Uterus (tissue), 4 donors: ENCODE data around the gene PDCD1LG2. TPM values are rescaled to one million over a fixed set of nuclear protein-coding genes. Genes with fewer than 3 reads are reported as not detected.

Source experiments
- DNase-seq, 2 donors: peaks; one replicate each; pipeline ENCODE4 v3.0.0-alpha.2; 2019 to 2020
- H3K27ac ChIP-seq, 2 donors: fragments of 200-600 bp; sonication (generic); 1 replicate in 1 of 2; 2 replicates in 1 of 2; pipeline ENCODE4 v1.5.1; 2016 to 2018
- H3K27me3 ChIP-seq, 2 donors: fragments of 200-600 bp; sonication (generic); one replicate each; pipeline ENCODE4 v1.5.1; 2018 to 2019; ENCODE audit warnings: control low read depth in 1 of 2
- H3K36me3 ChIP-seq, 2 donors: fragments of 200-600 bp; sonication (generic); one replicate each; pipeline ENCODE4 v1.5.1; 2019; ENCODE audit warnings: control low read depth in 1 of 2
- H3K4me1 ChIP-seq, 2 donors: fragments of 200-600 bp; sonication (generic); one replicate each; pipeline ENCODE4 v1.5.1; 2018 to 2019; ENCODE audit warnings: control low read depth in 1 of 2
- H3K4me3 ChIP-seq, 2 donors: fragments of 200-600 bp; sonication (generic); 1 replicate in 1 of 2; 2 replicates in 1 of 2; pipeline ENCODE4 v1.5.1; 2018 to 2019; ENCODE audit warnings: mild to moderate bottlenecking in 1 of 2
- H3K9me3 ChIP-seq, 2 donors: fragments of 200-600 bp; sonication (generic); one replicate each; pipeline ENCODE4 v1.5.1; 2019; ENCODE audit warnings: control low read depth in 1 of 2
- POLR2A ChIP-seq, 2 donors: fragments of 450-650 bp; IDR thresholded peaks; one replicate each; pipeline ENCODE4 v1.6.1; 2016; ENCODE audit warnings: antibody characterized with exemption in 2 of 2, mild to moderate bottlenecking in 1 of 2, moderate library complexity in 1 of 2
- intact Hi-C: fragments of 100-400 bp; cut with DNase I; formaldehyde crosslinking; loops from one replicate; pipeline ENCODE4 v1.15.1; 2023; ENCODE audit warnings: low total_unique reads
- total RNA-seq, 4 donors: library from RNA; depleted of rRNA in 3 of 4; stranded (reverse); fragments of >200 nt in 3 of 4; gene quantifications; one replicate each; pipeline versions ENCODE4 v1.1.0 to v1.2.4, GENCODE V29; 2014 to 2023
- TF ChIP-seq, protein P1 (sequence below), 4 experiments: fragments of 200-600 bp in 2 of 4; fragments of 450-650 bp in 2 of 4; sonication (generic) in 2 of 4; IDR thresholded peaks; one replicate each; pipeline ENCODE4 v1.5.1; 2016 to 2019; ENCODE audit warnings: antibody characterized with exemption in 4 of 4, mild to moderate bottlenecking in 2 of 4, moderate library complexity in 1 of 4
- donor health status: DM: yes; HTN: yes; CAD: no.

The PDCD1LG2 gene
- total RNA-seq, 4 donors from 2014 or later: 0.77 to 5.0 (median 1.6) TPM

DNA sequence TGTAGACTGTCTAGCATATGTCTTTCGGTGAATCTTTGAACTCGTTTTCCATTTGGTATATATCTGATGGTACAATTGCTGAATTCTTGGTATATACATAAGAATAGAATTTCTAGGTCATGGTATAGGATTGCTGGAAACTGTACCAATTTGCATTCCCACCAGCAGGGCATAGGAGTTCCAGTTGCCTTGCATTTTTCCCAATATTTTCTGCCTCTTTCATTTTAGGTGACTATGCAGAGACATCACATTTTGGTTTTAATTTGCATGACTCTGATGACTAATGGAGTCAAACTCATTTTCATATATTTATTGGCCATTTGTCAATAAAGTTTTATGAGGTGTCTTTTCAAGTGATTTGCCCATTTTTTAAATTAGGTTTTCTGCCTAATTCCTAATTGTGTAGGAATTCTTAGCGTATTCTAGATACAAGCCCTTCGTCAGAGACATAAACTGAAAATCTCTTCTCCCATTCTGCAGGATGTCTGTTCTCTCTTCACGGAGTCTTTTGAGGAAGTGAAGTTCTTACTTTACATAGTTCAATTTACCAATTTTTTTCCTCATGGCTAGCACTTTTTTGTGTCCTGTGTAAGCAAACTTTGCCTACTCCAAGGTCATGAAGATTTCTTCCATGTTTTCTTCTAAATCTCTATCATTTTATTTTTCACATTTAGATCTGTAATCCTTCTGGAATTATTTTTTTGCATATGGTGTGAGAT, 28.9 kb upstream of the PDCD1LG2 start:
- intact Hi-C loops: no loop called here
- DNase-seq: no peak
- TF ChIP-seq POLR2A (IDR thresholded peaks at IDR 0.05): no peak
- TF ChIP-seq, protein P1, sequence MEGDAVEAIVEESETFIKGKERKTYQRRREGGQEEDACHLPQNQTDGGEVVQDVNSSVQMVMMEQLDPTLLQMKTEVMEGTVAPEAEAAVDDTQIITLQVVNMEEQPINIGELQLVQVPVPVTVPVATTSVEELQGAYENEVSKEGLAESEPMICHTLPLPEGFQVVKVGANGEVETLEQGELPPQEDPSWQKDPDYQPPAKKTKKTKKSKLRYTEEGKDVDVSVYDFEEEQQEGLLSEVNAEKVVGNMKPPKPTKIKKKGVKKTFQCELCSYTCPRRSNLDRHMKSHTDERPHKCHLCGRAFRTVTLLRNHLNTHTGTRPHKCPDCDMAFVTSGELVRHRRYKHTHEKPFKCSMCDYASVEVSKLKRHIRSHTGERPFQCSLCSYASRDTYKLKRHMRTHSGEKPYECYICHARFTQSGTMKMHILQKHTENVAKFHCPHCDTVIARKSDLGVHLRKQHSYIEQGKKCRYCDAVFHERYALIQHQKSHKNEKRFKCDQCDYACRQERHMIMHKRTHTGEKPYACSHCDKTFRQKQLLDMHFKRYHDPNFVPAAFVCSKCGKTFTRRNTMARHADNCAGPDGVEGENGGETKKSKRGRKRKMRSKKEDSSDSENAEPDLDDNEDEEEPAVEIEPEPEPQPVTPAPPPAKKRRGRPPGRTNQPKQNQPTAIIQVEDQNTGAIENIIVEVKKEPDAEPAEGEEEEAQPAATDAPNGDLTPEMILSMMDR (IDR thresholded peaks at IDR 0.05): no peak
- no peaks in the 10 kb centered on the region for H3K9me3 ChIP-seq
- H3K4me3 ChIP-seq: no peak overlapping the region
- H3K4me1 ChIP-seq: no peaks in the 10 kb centered on the region
- no peaks in the 10 kb centered on the region for H3K27me3 ChIP-seq
- H3K27ac ChIP-seq: no peak overlapping the region
- H3K36me3 ChIP-seq: no peaks in the 10 kb centered on the region

DNA sequence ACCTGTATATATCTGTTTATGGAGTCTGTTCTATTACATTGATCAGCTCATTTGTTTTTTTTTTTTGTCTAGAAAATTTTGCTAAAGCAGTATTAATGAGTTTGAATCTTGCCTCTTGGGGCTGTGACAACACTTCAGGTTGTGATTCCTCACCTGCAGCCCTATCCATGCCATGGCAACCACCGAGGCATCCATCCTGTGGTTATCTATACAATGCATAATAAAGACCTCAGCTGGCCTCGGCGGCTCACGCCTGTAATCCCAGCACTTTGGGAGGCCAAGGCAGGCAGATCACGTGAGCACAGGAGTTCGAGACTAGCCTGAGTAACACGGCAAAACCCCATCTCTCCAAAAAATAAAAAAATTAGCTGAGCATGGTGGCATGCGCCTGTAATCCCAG, 28.1 kb upstream of the PDCD1LG2 start:
- Histone ChIP-seq H3K27ac (no peak overlapping the region), H3K27me3 (no peaks in the 10 kb centered on the region), H3K4me3 (no peak overlapping the region), H3K36me3 (no peaks in the 10 kb centered on the region), H3K9me3 (no peaks in the 10 kb centered on the region), H3K4me1 (no peaks in the 10 kb centered on the region)
- TF ChIP-seq, protein P1 (IDR thresholded peaks at IDR 0.05): no peak
- no peak for TF ChIP-seq POLR2A (IDR thresholded peaks at IDR 0.05)
- intact Hi-C loops: no loop called here
- no peak for DNase-seq

DNA sequence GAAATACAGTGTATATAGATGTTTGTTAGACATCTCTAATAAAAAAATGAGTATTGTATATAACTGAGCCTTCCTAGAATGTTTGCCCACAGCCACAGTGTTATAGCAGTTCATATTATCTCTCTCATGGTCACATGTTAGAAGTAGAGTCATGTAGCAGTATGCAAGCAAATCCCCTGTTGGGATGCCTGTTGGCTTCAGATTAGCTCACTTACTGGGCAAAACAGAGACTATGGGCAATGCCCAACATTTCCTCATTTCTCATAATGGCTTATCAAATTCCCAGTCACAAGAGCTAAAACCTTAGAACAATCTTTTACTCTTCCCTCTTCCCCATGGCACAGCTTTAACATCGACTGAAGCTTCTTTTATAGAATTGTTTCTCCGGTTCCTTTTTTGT, 27.0 kb upstream of the PDCD1LG2 start:
- no peaks in the 10 kb centered on the region for H3K9me3 ChIP-seq
- no peaks in the 10 kb centered on the region for H3K36me3 ChIP-seq
- intact Hi-C loops: no loop called here
- no peaks in the 10 kb centered on the region for H3K4me1 ChIP-seq
- TF ChIP-seq, protein P1 (IDR thresholded peaks at IDR 0.05): no peak
- no peak for TF ChIP-seq POLR2A (IDR thresholded peaks at IDR 0.05)
- H3K27ac ChIP-seq: no peak overlapping the region
- H3K4me3 ChIP-seq: no peak overlapping the region
- DNase-seq: no peak
- H3K27me3 ChIP-seq: no peaks in the 10 kb centered on the region

DNA sequence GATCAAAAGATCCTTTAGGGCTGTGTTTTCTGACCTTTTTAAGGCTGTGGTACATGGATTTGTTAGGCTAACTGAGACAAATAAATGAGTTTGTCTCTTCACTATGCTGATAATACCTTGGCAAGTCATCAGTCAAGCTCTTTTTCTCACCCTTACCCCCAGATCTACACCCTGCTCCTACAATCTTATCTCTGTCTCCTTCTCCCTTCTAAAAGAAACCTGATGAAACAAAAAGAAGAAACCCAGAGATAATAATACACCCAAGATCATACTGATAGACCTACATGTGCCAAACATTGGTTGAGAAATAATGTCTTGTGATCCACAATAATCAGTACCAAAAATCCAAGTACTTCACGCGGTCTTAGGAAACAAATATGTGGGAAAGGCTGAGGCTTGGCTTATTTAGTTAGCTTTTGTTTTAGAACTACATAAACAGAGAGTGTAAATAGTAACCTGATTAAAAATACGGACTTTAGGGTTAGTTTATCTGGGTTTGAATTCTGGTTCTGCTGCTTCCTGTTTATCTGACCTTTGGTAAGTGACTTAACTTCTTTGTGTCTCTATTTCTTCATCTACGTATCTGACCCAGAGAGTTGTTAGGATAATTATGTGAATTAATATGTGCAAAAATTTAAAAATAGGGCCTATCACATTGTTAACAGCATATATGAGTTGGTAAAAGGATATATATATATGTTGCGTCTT, 24.8 kb upstream of the PDCD1LG2 start:
- intact Hi-C loops: no loop called here

DNA sequence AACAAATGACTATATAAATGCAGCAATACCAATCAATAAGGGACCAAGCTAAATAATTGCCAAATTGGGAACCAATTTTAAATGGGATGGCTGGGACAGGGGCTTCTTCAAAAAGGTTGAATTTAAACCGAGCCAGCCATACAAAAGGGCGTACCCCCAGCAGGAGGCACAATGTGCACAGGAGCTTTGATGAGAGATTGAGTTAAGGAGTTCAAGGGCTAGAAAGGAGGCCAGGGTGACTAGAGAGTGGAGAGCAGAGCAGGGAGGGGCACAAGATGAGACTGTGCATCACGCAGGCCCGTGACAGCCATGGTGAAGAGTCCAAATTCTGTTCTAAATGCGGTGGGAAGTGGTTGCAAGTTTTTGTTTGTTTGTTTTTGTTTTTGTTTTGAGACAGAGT, 23.3 kb upstream of the PDCD1LG2 start:
- H3K4me1 ChIP-seq: no peaks in the 10 kb centered on the region
- H3K36me3 ChIP-seq: no peaks in the 10 kb centered on the region
- TF ChIP-seq POLR2A (IDR thresholded peaks at IDR 0.05): no peak
- TF ChIP-seq, protein P1 (IDR thresholded peaks at IDR 0.05): no peak
- no peak for DNase-seq
- H3K27ac ChIP-seq: no peak overlapping the region
- H3K9me3 ChIP-seq: no peaks in the 10 kb centered on the region
- no peaks in the 10 kb centered on the region for H3K27me3 ChIP-seq
- H3K4me3 ChIP-seq: no peak overlapping the region
- intact Hi-C loops: no loop called here

More for the DNA sequence above, 24.8 kb upstream of the PDCD1LG2 start:
- Histone ChIP-seq H3K27ac (no peak overlapping the region), H3K9me3 (no peaks in the 10 kb centered on the region), H3K27me3 (no peaks in the 10 kb centered on the region), H3K36me3 (no peaks in the 10 kb centered on the region), H3K4me1 (no peaks in the 10 kb centered on the region), H3K4me3 (no peak overlapping the region)
- no peak for TF ChIP-seq POLR2A (IDR thresholded peaks at IDR 0.05)
- TF ChIP-seq, protein P1 (IDR thresholded peaks at IDR 0.05): no peak
- DNase-seq: no peak
